Fibroblast of villous mesenchyme (primary cell): ENCODE results near the gene SLC4A4. TPM values are rescaled to one million over a fixed set of nuclear protein-coding genes. Genes with fewer than 3 reads are reported as not detected.
A peak's percentile ranks its signal among the peaks of the same experiment; 100 is the strongest.

Experiments
- DNase-seq: peaks from one replicate; pipeline ENCODE4 v3.0.0-alpha.2; 2010; ENCODE audit warnings: low read depth
- H3K4me3 ChIP-seq: 2 replicates; pipeline ENCODE4 v1.5.1; 2011; ENCODE audit warnings: low read depth, mild to moderate bottlenecking, low read length
- total RNA-seq: library from RNA; depleted of rRNA; stranded (reverse); fragments of >200 nt; gene quantifications from 2 replicates; pipeline ENCODE4 v1.2.3, GENCODE V29; 2012
- TF ChIP-seq, protein P1 (sequence below): IDR thresholded peaks from 2 replicates; pipeline ENCODE4 v1.5.1; 2012; ENCODE audit warnings: low read depth, mild to moderate bottlenecking, low read length; ENCODE audit not compliant: insufficient read depth

The SLC4A4 gene
- total RNA-seq, 1 donor: 12.5 TPM

DNA sequence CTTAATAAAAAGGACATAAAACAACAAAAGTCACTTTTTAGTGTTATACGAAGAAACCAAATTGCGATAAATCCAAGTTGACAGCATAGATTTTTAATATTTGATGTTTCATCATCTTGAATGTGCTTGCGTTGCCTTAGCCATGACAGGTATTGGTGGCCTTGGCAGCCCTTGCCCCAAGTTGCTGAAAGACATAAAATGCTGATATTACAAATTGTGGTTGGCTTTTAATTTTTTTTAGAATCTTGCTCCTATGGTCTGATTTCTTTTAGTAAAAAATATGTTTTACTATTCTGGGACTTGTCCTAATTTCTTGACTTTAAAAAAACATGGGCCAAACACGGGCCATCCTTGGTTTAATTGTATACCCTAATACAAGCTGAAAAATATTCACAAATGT is 122.6 kb downstream of the SLC4A4 start:
- DNase-seq: no peak
- no peak overlapping the region for H3K4me3 ChIP-seq
- TF ChIP-seq, protein P1, sequence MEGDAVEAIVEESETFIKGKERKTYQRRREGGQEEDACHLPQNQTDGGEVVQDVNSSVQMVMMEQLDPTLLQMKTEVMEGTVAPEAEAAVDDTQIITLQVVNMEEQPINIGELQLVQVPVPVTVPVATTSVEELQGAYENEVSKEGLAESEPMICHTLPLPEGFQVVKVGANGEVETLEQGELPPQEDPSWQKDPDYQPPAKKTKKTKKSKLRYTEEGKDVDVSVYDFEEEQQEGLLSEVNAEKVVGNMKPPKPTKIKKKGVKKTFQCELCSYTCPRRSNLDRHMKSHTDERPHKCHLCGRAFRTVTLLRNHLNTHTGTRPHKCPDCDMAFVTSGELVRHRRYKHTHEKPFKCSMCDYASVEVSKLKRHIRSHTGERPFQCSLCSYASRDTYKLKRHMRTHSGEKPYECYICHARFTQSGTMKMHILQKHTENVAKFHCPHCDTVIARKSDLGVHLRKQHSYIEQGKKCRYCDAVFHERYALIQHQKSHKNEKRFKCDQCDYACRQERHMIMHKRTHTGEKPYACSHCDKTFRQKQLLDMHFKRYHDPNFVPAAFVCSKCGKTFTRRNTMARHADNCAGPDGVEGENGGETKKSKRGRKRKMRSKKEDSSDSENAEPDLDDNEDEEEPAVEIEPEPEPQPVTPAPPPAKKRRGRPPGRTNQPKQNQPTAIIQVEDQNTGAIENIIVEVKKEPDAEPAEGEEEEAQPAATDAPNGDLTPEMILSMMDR: no peak

- no peak overlapping the region for H3K4me3 ChIP-seq
- no peak for DNase-seq
- TF ChIP-seq, protein P1: no peak
Measured at GRCh38 chr4:71466775-71467174, 128.0 kb downstream of the SLC4A4 start.

DNA sequence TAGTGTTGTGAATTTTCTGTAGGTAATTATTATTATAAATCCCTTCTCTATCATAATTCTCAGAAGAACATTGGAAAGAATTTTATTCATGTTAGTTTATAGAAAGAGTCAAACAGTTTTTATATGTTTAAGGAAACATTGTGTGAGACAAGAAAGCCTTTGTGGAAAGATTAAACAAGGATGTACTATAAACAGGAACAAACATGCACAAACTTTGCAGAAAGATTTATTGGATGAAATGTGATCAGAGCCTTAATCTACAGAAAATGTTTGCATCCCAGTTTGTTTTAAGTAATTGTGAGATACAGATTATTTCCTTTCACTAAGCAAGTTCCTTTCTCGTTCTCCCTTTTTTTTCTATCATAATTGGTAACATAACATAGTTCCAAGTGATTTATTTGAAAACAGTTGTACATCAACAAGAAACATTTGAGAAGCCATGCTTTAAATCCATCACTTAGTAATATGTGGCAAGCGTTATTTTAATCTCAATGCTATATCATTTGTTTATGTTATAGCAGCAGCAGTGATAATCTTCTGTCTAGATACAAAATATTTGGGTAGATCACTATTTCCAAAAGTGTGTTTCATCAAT is 129.4 kb downstream of the SLC4A4 start:
- no peak overlapping the region for H3K4me3 ChIP-seq
- TF ChIP-seq, protein P1: no peak
- DNase-seq: peak; percentile 12

- DNase-seq: no peak
- TF ChIP-seq, protein P1: no peak
- no peak overlapping the region for H3K4me3 ChIP-seq
Measured at GRCh38 chr4:71469541-71469940, 130.7 kb downstream of the SLC4A4 start.

GRCh38 chr4:71470524-71470923 is 131.7 kb downstream of the SLC4A4 start:
- TF ChIP-seq, protein P1: no peak
- H3K4me3 ChIP-seq: no peak overlapping the region
- no peak for DNase-seq

DNA sequence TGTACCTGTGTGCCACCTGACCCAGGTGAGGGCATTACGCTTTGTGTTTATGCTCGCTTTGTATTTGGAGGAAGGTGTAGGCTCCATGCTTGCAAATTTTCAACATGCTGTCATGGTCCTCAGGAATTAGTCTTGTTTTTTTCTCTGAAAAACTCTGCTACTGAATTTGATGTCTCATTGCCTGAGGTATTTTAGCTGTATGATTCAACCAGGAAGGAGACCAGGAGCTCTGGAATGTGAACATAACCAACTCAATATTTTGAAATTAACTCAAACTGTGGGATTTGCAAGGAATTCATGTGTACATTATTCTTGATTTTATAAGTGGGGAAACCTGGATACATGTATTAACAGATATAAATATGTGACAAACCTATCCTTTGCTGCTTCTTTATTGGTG is 134.1 kb downstream of the SLC4A4 start:
- TF ChIP-seq, protein P1: no peak
- no peak overlapping the region for H3K4me3 ChIP-seq
- DNase-seq: no peak

GRCh38 chr4:71473541-71474240 is 134.9 kb downstream of the SLC4A4 start:
- TF ChIP-seq, protein P1: no peak
- DNase-seq: no peak
- no peak overlapping the region for H3K4me3 ChIP-seq
